Esophagus muscularis mucosa (tissue), 4 donors: ENCODE measurements around the gene IFNK.

ENCODE experiments used
- CTCF ChIP-seq, 3 experiments: fragments of 200-600 bp in 2 of 3; fragments of 450-650 bp in 1 of 3; sonication (generic) in 2 of 3; IDR thresholded peaks; one replicate each; pipeline ENCODE4 v1.5.1; 2017 to 2019; ENCODE audit warnings: antibody characterized with exemption in 3 of 3, mild to moderate bottlenecking in 2 of 3, moderate library complexity in 1 of 3
- EP300 ChIP-seq: sonication (generic); formaldehyde crosslinking; IDR thresholded peaks from one replicate; pipeline ENCODE4 v1.6.1; 2017; ENCODE audit warnings: antibody characterized with exemption
- POLR2A ChIP-seq: fragments of 450-650 bp; IDR thresholded peaks from one replicate; pipeline ENCODE4 v1.6.1; 2017; ENCODE audit warnings: antibody characterized with exemption, moderate library complexity, mild to moderate bottlenecking, low read depth
- POLR2AphosphoS5 ChIP-seq, 2 donors: sonication (generic); formaldehyde crosslinking; IDR thresholded peaks; one replicate each; pipeline ENCODE4 v1.6.1; 2017; ENCODE audit warnings: antibody characterized with exemption in 2 of 2

- TF ChIP-seq POLR2AphosphoS5 (IDR thresholded peaks at IDR 0.05): no peak
- no peak for TF ChIP-seq CTCF (IDR thresholded peaks at IDR 0.05)
- TF ChIP-seq POLR2A: no peak
- TF ChIP-seq EP300: no peak
These were observed 14.6 kb downstream of the IFNK start for GRCh38 chr9:27538647-27539046.
